HFFc6 (cell line): ENCODE results near the gene TNNI2. TPM values are rescaled to one million over a fixed set of nuclear protein-coding genes. Genes with fewer than 3 reads are reported as not detected.

Source experiments
- DNase-seq: peaks from one replicate; pipeline ENCODE4 v3.0.0-alpha.2; 2018
- H3K27ac Mint-ChIP-seq: 2 replicates; pipeline ENCODE4 v1.8.0; 2020; ENCODE audit warnings: mild to moderate bottlenecking, mixed read lengths
- H3K27me3 Mint-ChIP-seq: 2 replicates; pipeline ENCODE4 v1.8.0; 2021; ENCODE audit warnings: mild to moderate bottlenecking, moderate library complexity, mixed read lengths; ENCODE audit not compliant: insufficient read depth
- H3K36me3 Mint-ChIP-seq: 2 replicates; pipeline ENCODE4 v1.8.0; 2021; ENCODE audit warnings: low read depth, mixed read lengths
- H3K4me1 Mint-ChIP-seq: 2 replicates; pipeline ENCODE4 v1.8.0; 2020; ENCODE audit warnings: low read depth, mixed read lengths
- H3K4me3 Mint-ChIP-seq: 2 replicates; pipeline ENCODE4 v1.8.0; 2020; ENCODE audit warnings: mild to moderate bottlenecking, moderate library complexity, mixed read lengths
- H3K9me3 Mint-ChIP-seq: 2 replicates; pipeline ENCODE4 v1.8.0; 2020; ENCODE audit warnings: mild to moderate bottlenecking, mixed read lengths
- CTCF ChIP-seq: fragments of 200-600 bp; sonication (generic); IDR thresholded peaks from 2 replicates; pipeline ENCODE4 v1.5.0; 2021; ENCODE audit warnings: antibody characterized with exemption, mild to moderate bottlenecking
- total RNA-seq, 6 experiments: library from RNA; stranded (reverse); fragmentation: NEBNext Ultra II Directional; extraction: Animal tissue kit (Norgen Biotek cat#: 25700); gene quantifications; 2 replicates in 1 of 6; 3 replicates in 5 of 6; pipeline ENCODE4 v1.2.3, GENCODE V29; 2021

The TNNI2 gene
- total RNA-seq, 6 experiments from 2014 or later = not detected

DNA sequence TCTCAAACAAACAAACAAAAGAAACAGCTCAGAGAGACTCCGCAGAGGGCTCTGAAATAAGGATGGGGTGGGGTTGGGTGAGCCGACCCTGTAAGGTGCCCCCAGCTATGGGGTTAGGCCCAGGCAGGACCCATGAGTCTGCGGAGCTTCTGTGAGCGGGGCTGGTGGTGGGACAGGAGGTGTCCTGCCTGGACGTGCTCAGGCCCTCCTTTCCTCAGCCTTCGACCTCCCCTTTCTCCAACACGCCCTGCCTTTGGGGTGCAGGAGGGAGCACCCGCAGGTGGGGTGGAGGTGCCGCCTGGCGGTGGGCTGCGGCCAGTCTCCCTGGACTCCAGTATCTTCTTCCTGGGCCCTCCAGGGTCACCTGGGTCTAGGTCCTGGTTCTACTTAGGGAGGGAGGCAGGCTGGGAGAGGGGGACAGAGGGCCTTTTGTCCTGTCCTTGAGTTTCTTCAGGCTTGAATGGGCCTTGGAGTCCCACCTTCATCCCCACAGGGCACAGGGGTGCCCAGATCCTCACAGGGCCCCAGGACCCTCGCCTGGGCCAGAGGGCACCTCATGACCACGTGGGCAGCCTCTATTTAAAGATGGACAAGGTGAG, 40.7 kb downstream of the TNNI2 start:
- no peaks in the 10 kb centered on the region for H3K9me3 Mint-ChIP-seq
- H3K4me3 Mint-ChIP-seq = no peak overlapping the region
- no peak overlapping the region for H3K27ac Mint-ChIP-seq
- no peak for TF ChIP-seq CTCF
- H3K27me3 Mint-ChIP-seq = peaks cover 2% of the 10 kb centered on the region
- H3K4me1 Mint-ChIP-seq = no peaks in the 10 kb centered on the region
- DNase-seq = no peak
- no peaks in the 10 kb centered on the region for H3K36me3 Mint-ChIP-seq

GRCh38 chr11:1879941-1880720, 41.4 kb downstream of the TNNI2 start:
- Mint-ChIP-seq H3K4me1 (no peaks in the 10 kb centered on the region), H3K36me3 (no peaks in the 10 kb centered on the region), H3K27ac (no peak overlapping the region), H3K9me3 (no peaks in the 10 kb centered on the region), H3K4me3 (no peak overlapping the region), H3K27me3 (peaks cover 2% of the 10 kb centered on the region)
- no peak for DNase-seq
- TF ChIP-seq CTCF = no peak

DNA sequence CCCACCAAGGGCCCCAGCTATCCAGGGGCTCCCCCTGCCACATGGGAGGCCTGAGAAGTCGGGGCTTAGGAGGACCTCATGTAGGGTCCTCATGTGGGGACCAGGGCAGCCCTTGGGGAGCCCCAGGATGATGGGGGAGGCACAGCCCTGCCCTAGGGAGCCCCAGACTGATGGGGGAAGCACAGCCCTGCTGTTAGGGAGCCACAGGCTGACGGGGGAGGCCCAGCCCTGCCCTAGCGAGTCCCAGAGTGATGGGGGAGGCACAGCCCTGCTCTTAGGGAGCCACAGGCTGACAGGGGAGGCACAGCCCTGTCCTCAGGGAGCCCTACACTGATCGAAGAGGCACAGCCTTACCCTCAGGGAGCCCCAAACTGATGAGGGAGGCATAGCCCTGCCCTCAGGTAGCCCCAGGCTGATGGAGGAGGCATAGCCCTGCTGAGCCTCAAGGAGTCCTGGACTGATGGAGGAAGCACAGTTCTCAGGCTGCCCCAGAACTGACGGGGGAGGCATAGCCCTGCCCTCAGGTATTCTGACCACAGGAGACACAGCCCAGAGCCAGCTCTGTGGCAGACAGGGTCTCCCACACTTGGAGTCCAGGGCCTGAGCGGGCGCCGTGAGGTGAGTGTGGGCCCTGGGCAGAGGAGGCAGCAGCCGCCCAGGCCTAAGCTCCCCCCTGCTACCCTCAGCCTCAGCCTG, 42.1 kb downstream of the TNNI2 start:
- no peak overlapping the region for H3K27ac Mint-ChIP-seq
- no peak overlapping the region for H3K4me3 Mint-ChIP-seq
- DNase-seq = no peak
- H3K27me3 Mint-ChIP-seq = peaks cover 2% of the 10 kb centered on the region
- TF ChIP-seq CTCF = no peak
- no peaks in the 10 kb centered on the region for H3K36me3 Mint-ChIP-seq
- no peaks in the 10 kb centered on the region for H3K4me1 Mint-ChIP-seq
- H3K9me3 Mint-ChIP-seq = no peaks in the 10 kb centered on the region

DNA sequence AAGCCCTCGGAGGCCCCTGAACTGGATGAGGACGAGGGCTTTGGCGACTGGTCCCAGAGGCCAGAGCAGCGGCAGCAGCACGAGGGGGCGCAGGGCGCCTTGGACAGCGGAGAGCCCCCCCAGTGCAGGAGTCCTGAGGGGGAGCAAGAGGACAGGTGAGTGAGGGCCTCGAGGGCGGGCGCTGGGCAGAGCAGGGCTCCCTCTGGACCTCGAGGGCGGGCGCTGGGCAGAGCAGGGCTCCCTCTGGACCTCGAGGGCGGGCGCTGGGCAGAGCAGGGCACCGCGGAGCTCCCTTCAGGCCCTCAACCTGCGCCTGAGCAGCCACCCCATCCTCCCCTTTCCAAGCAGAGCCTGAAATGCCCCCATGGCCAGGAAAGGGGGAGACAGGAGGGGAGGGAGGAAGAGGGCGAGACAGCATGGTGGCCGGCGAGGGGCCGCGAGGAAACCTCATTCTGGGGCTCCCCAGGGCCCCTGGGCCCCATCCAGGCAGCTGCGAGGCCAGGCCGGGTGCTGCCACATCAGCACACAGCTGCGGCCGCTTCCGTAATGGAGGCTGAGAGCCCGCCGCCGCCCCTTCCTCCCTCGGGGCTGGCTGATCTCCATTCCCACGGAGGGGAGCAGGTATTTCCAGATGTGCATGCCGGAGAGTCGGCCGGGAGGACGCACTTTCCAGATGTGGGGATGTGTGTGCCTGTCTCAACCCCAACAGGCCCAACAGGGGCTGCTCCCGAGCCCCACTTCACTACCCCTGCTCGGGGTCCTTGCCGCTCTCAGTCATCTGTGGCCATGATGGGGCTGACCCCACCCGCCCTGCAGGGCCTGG, 42.9 kb downstream of the TNNI2 start:
- no peak overlapping the region for H3K4me3 Mint-ChIP-seq
- TF ChIP-seq CTCF = no peak
- H3K4me1 Mint-ChIP-seq = no peaks in the 10 kb centered on the region
- H3K9me3 Mint-ChIP-seq = no peaks in the 10 kb centered on the region
- no peaks in the 10 kb centered on the region for H3K36me3 Mint-ChIP-seq
- DNase-seq = no peak
- peaks cover 2% of the 10 kb centered on the region for H3K27me3 Mint-ChIP-seq
- H3K27ac Mint-ChIP-seq = no peak overlapping the region
